ENCODE data around the gene RFX2. TPM values are rescaled to one million over a fixed set of nuclear protein-coding genes. Genes with fewer than 3 reads are reported as not detected.

The RFX2 gene
- total RNA-seq, 1 experiment from 2014 or later, result 3.7 TPM

DNA sequence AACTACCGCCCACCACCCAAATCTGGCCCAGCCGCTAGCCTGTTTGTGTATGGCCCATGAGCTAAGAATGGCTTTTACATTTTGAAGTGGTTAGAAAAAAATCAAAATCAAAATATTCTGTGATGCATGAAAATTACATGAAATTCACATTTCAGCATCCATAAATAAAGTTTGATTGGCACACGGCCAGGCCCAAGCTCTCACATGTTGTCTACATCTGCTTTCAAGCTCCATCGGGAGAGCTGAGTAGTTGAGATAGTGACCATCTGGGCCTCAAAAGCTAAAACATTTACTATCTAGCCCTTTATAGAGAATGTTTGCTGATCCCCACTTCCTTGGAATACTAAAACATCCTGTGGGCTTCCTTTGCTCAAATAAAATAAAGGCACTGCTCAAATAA, 14.5 kb downstream of the RFX2 start:
- no peaks in the 10 kb centered on the region for H3K9me3 Mint-ChIP-seq
- Histone ChIP-seq H3K27me3 (ENCODE audit: insufficient read depth, low read length) (no peaks in the 10 kb centered on the region; the same call in 1 of the 2 replicates), H3K79me2 (ENCODE audit: insufficient read depth, low read length) (no peaks in the 10 kb centered on the region), H3K4me1 (ENCODE audit: insufficient read depth, low read length) (no peaks in the 10 kb centered on the region; the same call in 1 of the 2 replicates), H2AFZ (ENCODE audit: low read length) (no peak overlapping the region), H3K4ac (ENCODE audit: low read depth, low read length) (no peak overlapping the region), H3K9me3 (ENCODE audit: control insufficient read depth, low read depth, low read length) (no peaks in the 10 kb centered on the region), H3K4me2 (ENCODE audit: insufficient read depth, insufficient read length, low read length) (no peak overlapping the region), H2BK20ac (ENCODE audit: low read depth, low read length, poor library complexity, severe bottlenecking) (no peak overlapping the region), H2BK12ac (ENCODE audit: insufficient read length, low read depth, low read length) (no peak overlapping the region), H3K14ac (ENCODE audit: insufficient read depth, low read length) (no peak overlapping the region), H3T11ph (ENCODE audit: low read length) (no peak overlapping the region), H2AK5ac (ENCODE audit: insufficient read length, low read length) (no peak overlapping the region), H3K23me2 (ENCODE audit: insufficient read length, low read depth, low read length, poor library complexity, severe bottlenecking) (no peaks in the 10 kb centered on the region), H4K20me1 (ENCODE audit: control insufficient read depth, insufficient read depth, insufficient read length) (no peaks in the 10 kb centered on the region), H4K91ac (ENCODE audit: insufficient read length, low read depth, low read length) (no peak overlapping the region), H2BK15ac (ENCODE audit: low read depth, low read length) (no peak overlapping the region), H3K56ac (ENCODE audit: insufficient read length, low read depth, low read length) (no peak overlapping the region), H3K79me1 (ENCODE audit: insufficient read depth, low read depth, low read length, poor library complexity, severe bottlenecking) (no peaks in the 10 kb centered on the region), H3K9ac (ENCODE audit: extremely low read depth, insufficient read length, low read length) (no peak overlapping the region), H3K27ac (ENCODE audit: insufficient read length, low read depth, low read length) (no peak overlapping the region), H3K18ac (ENCODE audit: insufficient read length, low read depth, low read length) (no peak overlapping the region), H2BK120ac (ENCODE audit: low read depth, low read length, poor library complexity, severe bottlenecking) (no peak overlapping the region), H4K5ac (ENCODE audit: insufficient read length, low read depth, low read length) (no peak overlapping the region), H4K8ac (replicated peaks; ENCODE audit: insufficient read length, low read depth, low read length) (no peak overlapping the region), H2BK5ac (ENCODE audit: insufficient read length, low read length) (no peak overlapping the region), H3K23ac (ENCODE audit: insufficient read length, low read depth, low read length) (no peak overlapping the region)
- H3K4me3 Mint-ChIP-seq, result no peak overlapping the region
- no peak for DNase-seq
- no peak overlapping the region for H3K27ac Mint-ChIP-seq
- peaks cover 37% of the 10 kb centered on the region for H3K27me3 Mint-ChIP-seq (ENCODE audit: low read depth)
- WGBS (ENCODE audit: extremely low coverage, insufficient read length, low lambda C conversion rate), result no CpG with 5 or more reads among the region's 4 CpGs
- no peaks in the 10 kb centered on the region for H3K36me3 Mint-ChIP-seq (ENCODE audit: insufficient read depth in 1 of 3, low read depth in 3 of 3)
- TF ChIP-seq, protein P1, sequence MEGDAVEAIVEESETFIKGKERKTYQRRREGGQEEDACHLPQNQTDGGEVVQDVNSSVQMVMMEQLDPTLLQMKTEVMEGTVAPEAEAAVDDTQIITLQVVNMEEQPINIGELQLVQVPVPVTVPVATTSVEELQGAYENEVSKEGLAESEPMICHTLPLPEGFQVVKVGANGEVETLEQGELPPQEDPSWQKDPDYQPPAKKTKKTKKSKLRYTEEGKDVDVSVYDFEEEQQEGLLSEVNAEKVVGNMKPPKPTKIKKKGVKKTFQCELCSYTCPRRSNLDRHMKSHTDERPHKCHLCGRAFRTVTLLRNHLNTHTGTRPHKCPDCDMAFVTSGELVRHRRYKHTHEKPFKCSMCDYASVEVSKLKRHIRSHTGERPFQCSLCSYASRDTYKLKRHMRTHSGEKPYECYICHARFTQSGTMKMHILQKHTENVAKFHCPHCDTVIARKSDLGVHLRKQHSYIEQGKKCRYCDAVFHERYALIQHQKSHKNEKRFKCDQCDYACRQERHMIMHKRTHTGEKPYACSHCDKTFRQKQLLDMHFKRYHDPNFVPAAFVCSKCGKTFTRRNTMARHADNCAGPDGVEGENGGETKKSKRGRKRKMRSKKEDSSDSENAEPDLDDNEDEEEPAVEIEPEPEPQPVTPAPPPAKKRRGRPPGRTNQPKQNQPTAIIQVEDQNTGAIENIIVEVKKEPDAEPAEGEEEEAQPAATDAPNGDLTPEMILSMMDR (conservative IDR thresholded peaks at IDR 0.05), result no peak
- peaks cover 21 to 22% of the 10 kb centered on the region in 2 experiments for H3K4me1 Mint-ChIP-seq
